ENCODE results near the gene CLTB. TPM values are rescaled to one million over a fixed set of nuclear protein-coding genes. Genes with fewer than 3 reads are reported as not detected.

The CLTB gene
- total RNA-seq, 1 experiment from 2014 or later: 58.6 TPM

DNA sequence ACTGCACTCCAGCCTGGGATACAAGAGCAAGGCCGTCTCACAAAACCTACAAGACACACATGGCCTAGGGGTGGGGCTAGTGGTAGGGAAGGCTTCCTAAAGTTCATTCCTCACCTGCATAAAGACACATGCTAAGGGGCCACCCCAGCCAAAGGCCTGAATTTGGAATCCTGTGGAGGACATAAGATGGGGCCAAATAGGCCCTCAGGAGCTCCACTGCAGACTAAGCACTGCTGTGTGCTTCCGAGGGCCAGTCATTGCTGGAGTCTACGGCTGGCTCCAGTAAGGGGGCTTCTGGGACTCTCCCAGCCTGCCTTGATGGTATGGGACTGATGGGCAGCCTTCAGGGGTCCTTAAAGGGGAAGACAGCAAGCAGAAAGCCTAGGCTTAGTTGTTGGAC, 33.6 kb downstream of the CLTB start:
- peak; percentile 18; the same call in 1 of the 2 replicates for ATAC-seq
- no peak overlapping the region for H3K9ac ChIP-seq (ENCODE audit: low read length)
- H3K4me2 ChIP-seq (ENCODE audit: low read length): no peak overlapping the region
- ChIA-PET CTCF (no interaction called here), RAD21 (ENCODE audit: low non-redundant PET in 1 of 2, low total read pairs in 2 of 2, uncharacterized antibody in 2 of 2, unreplicated experiment in 2 of 2) (no interaction called here), POLR2A (no interaction called here)
- H3K27ac ChIP-seq (ENCODE audit: low read depth, low read length): no peak overlapping the region
- no peak for DNase-seq (ENCODE audit: low read depth, low spot score)
- H3K36me3 ChIP-seq (ENCODE audit: control insufficient read depth in 1 of 2, insufficient read depth in 2 of 2, low read length in 2 of 2): peaks cover 35 to 68% of the 10 kb centered on the region in 2 experiments; a peak in 3 of 4 replicates
- no peaks in the 10 kb centered on the region for H3K9me2 ChIP-seq (ENCODE audit: insufficient read depth)
- no peaks in the 10 kb centered on the region for H3K9me3 ChIP-seq (ENCODE audit: control insufficient read depth in 1 of 2, insufficient read depth in 1 of 2, low read depth in 1 of 2, low read length in 2 of 2)
- no peak for TF ChIP-seq POLR2AphosphoS5 (IDR thresholded peaks at IDR 0.05; ENCODE audit: low read depth, low read length)
- H2AFZ ChIP-seq (ENCODE audit: low read depth, low read length, poor library complexity, severe bottlenecking): no peak overlapping the region
- intact Hi-C loops (cut with micrococcal nuclease): no loop called here
- H4K20me1 ChIP-seq (ENCODE audit: insufficient read depth): peaks cover 13% of the 10 kb centered on the region; the same call in 1 of the 2 replicates
- H3K27me3 ChIP-seq (ENCODE audit: insufficient read depth, low read length): no peaks in the 10 kb centered on the region
- no peak overlapping the region for H3K4me3 ChIP-seq (replicated peaks in 1 of 2; ENCODE audit: low read depth in 1 of 2, low read length in 2 of 2)
- peaks cover 38% of the 10 kb centered on the region for H3K79me2 ChIP-seq (ENCODE audit: insufficient read depth, low read length)
- peaks cover 9 to 13% of the 10 kb centered on the region in 2 experiments; a peak in 3 of 4 replicates for H3K4me1 ChIP-seq (ENCODE audit: control insufficient read depth in 1 of 2, insufficient read depth in 2 of 2, low read length in 2 of 2)
- BruUV-seq (replicated peaks): no TSS peak

DNA sequence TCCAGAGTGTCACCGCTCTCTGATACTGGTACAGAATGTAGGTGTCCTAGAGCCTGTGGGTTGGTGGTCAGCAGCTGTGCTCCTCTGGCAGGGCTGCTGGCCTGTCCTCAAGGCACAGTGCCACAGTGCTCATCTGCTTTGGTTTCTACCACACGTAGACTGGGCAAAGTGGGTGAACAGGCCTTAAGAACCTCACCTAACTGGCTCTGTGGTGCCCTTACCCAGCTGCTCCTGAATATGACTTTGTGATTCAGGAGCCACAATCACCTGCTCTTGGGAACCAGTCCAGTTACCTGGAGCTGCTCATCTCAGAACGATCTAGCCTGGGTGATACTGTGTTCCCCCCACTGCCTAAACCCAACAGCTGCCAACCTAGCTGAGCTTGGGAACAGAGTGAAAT, 34.4 kb downstream of the CLTB start:
- H3K79me2 ChIP-seq (ENCODE audit: insufficient read depth, low read length): peaks cover 31% of the 10 kb centered on the region
- ATAC-seq (no peak), DNase-seq (ENCODE audit: low read depth, low spot score) (no peak)
- H3K9me3 ChIP-seq (ENCODE audit: control insufficient read depth in 1 of 2, insufficient read depth in 1 of 2, low read depth in 1 of 2, low read length in 2 of 2): no peaks in the 10 kb centered on the region
- no peak overlapping the region for H3K27ac ChIP-seq (ENCODE audit: low read depth, low read length)
- POLR2A ChIA-PET: no interaction called here
- H3K4me1 ChIP-seq (ENCODE audit: control insufficient read depth in 1 of 2, insufficient read depth in 2 of 2, low read length in 2 of 2): peaks cover 5 to 7% of the 10 kb centered on the region in 2 experiments; a peak in 3 of 4 replicates
- TF ChIP-seq CTCF (IDR thresholded peaks at IDR 0.05 in 2 of 3, conservative IDR thresholded peaks at IDR 0.05 in 1 of 3; ENCODE audit: borderline replicate concordance in 1 of 3, insufficient read depth in 1 of 3, low read depth in 2 of 3, low read length in 2 of 3) (no peak), CBX3 (IDR thresholded peaks at IDR 0.05; ENCODE audit: low read depth) (no peak), EZH2 (IDR thresholded peaks at IDR 0.05) (no peak), POLR2A (IDR thresholded peaks at IDR 0.05; ENCODE audit: borderline replicate concordance, extremely low read depth, insufficient read depth, insufficient read length) (no peak), TCF7L2 (IDR thresholded peaks at IDR 0.05; ENCODE audit: borderline replicate concordance, extremely low read depth, insufficient read depth, insufficient read length) (no peak), SRF (IDR thresholded peaks at IDR 0.05; ENCODE audit: low read depth) (no peak), ZFX (IDR thresholded peaks at IDR 0.05) (no peak)
- TF ChIP-seq, protein P1, sequence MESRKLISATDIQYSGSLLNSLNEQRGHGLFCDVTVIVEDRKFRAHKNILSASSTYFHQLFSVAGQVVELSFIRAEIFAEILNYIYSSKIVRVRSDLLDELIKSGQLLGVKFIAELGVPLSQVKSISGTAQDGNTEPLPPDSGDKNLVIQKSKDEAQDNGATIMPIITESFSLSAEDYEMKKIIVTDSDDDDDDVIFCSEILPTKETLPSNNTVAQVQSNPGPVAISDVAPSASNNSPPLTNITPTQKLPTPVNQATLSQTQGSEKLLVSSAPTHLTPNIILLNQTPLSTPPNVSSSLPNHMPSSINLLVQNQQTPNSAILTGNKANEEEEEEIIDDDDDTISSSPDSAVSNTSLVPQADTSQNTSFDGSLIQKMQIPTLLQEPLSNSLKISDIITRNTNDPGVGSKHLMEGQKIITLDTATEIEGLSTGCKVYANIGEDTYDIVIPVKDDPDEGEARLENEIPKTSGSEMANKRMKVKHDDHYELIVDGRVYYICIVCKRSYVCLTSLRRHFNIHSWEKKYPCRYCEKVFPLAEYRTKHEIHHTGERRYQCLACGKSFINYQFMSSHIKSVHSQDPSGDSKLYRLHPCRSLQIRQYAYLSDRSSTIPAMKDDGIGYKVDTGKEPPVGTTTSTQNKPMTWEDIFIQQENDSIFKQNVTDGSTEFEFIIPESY (IDR thresholded peaks at IDR 0.05; ENCODE audit: extremely low read depth, insufficient replicate concordance, low read length): no peak
- CTCF ChIA-PET: interaction anchor here (0.6 kb wide), 1 partner anchor 12 kb away, joined by 3 read pairs; no protein-coding TSS in a partner anchor
- RAD21 ChIA-PET (ENCODE audit: low non-redundant PET in 1 of 2, low total read pairs in 2 of 2, uncharacterized antibody in 2 of 2, unreplicated experiment in 2 of 2): no interaction called here
- no peaks in the 10 kb centered on the region for H3K27me3 ChIP-seq (ENCODE audit: insufficient read depth, low read length)
- H4K20me1 ChIP-seq (ENCODE audit: insufficient read depth): peaks cover 13% of the 10 kb centered on the region; the same call in 1 of the 2 replicates
- no TSS peak for BruUV-seq (replicated peaks)
- no peak overlapping the region for H3K4me2 ChIP-seq (ENCODE audit: low read length)
- peaks cover 35 to 62% of the 10 kb centered on the region in 2 experiments; a peak in 3 of 4 replicates for H3K36me3 ChIP-seq (ENCODE audit: control insufficient read depth in 1 of 2, insufficient read depth in 2 of 2, low read length in 2 of 2)
- intact Hi-C loops (cut with micrococcal nuclease): no loop called here
- no peak overlapping the region for H2AFZ ChIP-seq (ENCODE audit: low read depth, low read length, poor library complexity, severe bottlenecking)
- no peak overlapping the region for H3K9ac ChIP-seq (ENCODE audit: low read length)
- H3K4me3 ChIP-seq (replicated peaks in 1 of 2; ENCODE audit: low read depth in 1 of 2, low read length in 2 of 2): no peak overlapping the region
- no peaks in the 10 kb centered on the region for H3K9me2 ChIP-seq (ENCODE audit: insufficient read depth)
